Measurements from ENCODE around the gene TET1. TPM values are rescaled to one million over a fixed set of nuclear protein-coding genes. Genes with fewer than 3 reads are reported as not detected.
A peak's percentile ranks its signal among the peaks of the same experiment; 100 is the strongest.
"Not testable (repeated sequence)": the region's sequence is repeated elsewhere in the genome, so short reads cannot be mapped to it uniquely, and the experiment has no call there.

The TET1 gene
- total and polyA plus RNA-seq, 10 donors = 0.04 to 3.1 (median 2.1) TPM

- Histone ChIP-seq H3K36me3 (no peaks in the 10 kb centered on the region), H3K27ac (peak overlapping the region in 1 of 8 donors; percentile 15), H3K4me3 (no peak overlapping the region), H3K9me3 (no peaks in the 10 kb centered on the region), H3K4me1 (peaks cover 0 to 27% (median 6%) of the 10 kb centered on the region in 6 donors), H3K27me3 (replicated peaks in 1 of 7) (no peaks in the 10 kb centered on the region)
- TF ChIP-seq POLR2A (IDR thresholded peaks at IDR 0.05) (no peak), CTCF (IDR thresholded peaks at IDR 0.05 in 8 of 11, conservative IDR thresholded peaks at IDR 0.05 in 3 of 11) (no peak), POLR2AphosphoS5 (IDR thresholded peaks at IDR 0.05) (no peak)
- no peak for DNase-seq
- WGBS, 5 donors = 30 to 43% (median 36%) methylated on average over 4 of the region's 4 CpGs
- intact Hi-C loops (cut with DNase I; ENCODE audit: low total_unique reads) = no loop called here
These were observed 65.3 kb downstream of the TET1 start for GRCh38 chr10:68625316-68625921.

GRCh38 chr10:68628576-68629127, 68.5 kb downstream of the TET1 start:
- Histone ChIP-seq H3K27ac (no peak overlapping the region), H3K4me3 (no peak overlapping the region), H3K27me3 (replicated peaks in 1 of 7) (no peaks in the 10 kb centered on the region), H3K9me3 (no peaks in the 10 kb centered on the region), H3K36me3 (no peaks in the 10 kb centered on the region), H3K4me1 (peaks cover 0 to 27% (median 6%) of the 10 kb centered on the region in 6 donors)
- no peak for DNase-seq
- WGBS, 5 donors = 55 to 75% (median 63%) methylated on average over 5 to 6 of the region's 6 CpGs
- TF ChIP-seq CTCF (IDR thresholded peaks at IDR 0.05 in 8 of 11, conservative IDR thresholded peaks at IDR 0.05 in 3 of 11) (no peak), POLR2A (IDR thresholded peaks at IDR 0.05) (no peak)
- intact Hi-C loops (cut with DNase I; ENCODE audit: low total_unique reads) = no loop called here

- H3K36me3 ChIP-seq; H3K4me3 ChIP-seq; H3K9me3 ChIP-seq; DNase-seq; H3K27me3 ChIP-seq (replicated peaks in 1 of 7); H3K27ac ChIP-seq; intact Hi-C loops (cut with DNase I; ENCODE audit: low total_unique reads): not testable (repeated sequence)
- WGBS, 5 donors = 92 to 99% (median 97%) methylated on average over 9 to 10 of the region's 10 CpGs
- H3K4me1 ChIP-seq = peaks cover 0 to 14% (median 0%) of the 10 kb centered on the region in 6 donors
These were observed 72.1 kb downstream of the TET1 start for GRCh38 chr10:68632271-68632560.

GRCh38 chr10:68633281-68633680, 73.1 kb downstream of the TET1 start:
- no peak for TF ChIP-seq CTCF (IDR thresholded peaks at IDR 0.05 in 8 of 11, conservative IDR thresholded peaks at IDR 0.05 in 3 of 11)
- TF ChIP-seq POLR2AphosphoS5 (IDR thresholded peaks at IDR 0.05) = no peak
- no peak for TF ChIP-seq POLR2A (IDR thresholded peaks at IDR 0.05)
- DNase-seq = no peak
- Histone ChIP-seq H3K4me1 (peaks cover 0 to 9% (median 0%) of the 10 kb centered on the region in 6 donors), H3K27ac (no peak overlapping the region), H3K4me3 (no peak overlapping the region), H3K9me3 (no peaks in the 10 kb centered on the region), H3K27me3 (replicated peaks in 1 of 7) (no peaks in the 10 kb centered on the region), H3K36me3 (no peaks in the 10 kb centered on the region)
- WGBS, 5 donors = 88 to 94% (median 91%) methylated on average over 4 of the region's 4 CpGs
- intact Hi-C loops (cut with DNase I; ENCODE audit: low total_unique reads) = no loop called here
